Karpas-422 (cell line): ENCODE results near the gene CROCC. TPM values are rescaled to one million over a fixed set of nuclear protein-coding genes. Genes with fewer than 3 reads are reported as not detected.

ENCODE experiments used
- DNase-seq: peaks from one replicate; pipeline ENCODE4 v3.0.0-alpha.2; 2015
- H2AFZ ChIP-seq: fragments of 200-600 bp; sonication (generic); 2 replicates; pipeline ENCODE4 v1.6.1; 2014; ENCODE audit warnings: antibody characterized with exemption, low read length, mixed read lengths
- H3K27ac ChIP-seq: fragments of 200-600 bp; sonication (generic); 2 replicates; pipeline ENCODE4 v1.5.1; 2014; ENCODE audit warnings: mild to moderate bottlenecking, low read length, moderate library complexity
- H3K27me3 ChIP-seq: fragments of 200-600 bp; sonication (generic); 2 replicates; pipeline ENCODE4 v1.6.1; 2014; ENCODE audit warnings: low read length, mixed read lengths
- H3K36me3 ChIP-seq: fragments of 200-600 bp; sonication (generic); 2 replicates; pipeline ENCODE4 v1.6.1; 2014; ENCODE audit warnings: low read length, mixed read lengths; ENCODE audit not compliant: insufficient read depth
- H3K4me1 ChIP-seq: fragments of 200-600 bp; sonication (generic); 2 replicates; pipeline ENCODE4 v1.6.1; 2014; ENCODE audit warnings: mild to moderate bottlenecking, low read length, mixed read lengths
- H3K4me2 ChIP-seq: fragments of 200-600 bp; sonication (generic); 2 replicates; pipeline ENCODE4 v1.6.1; 2014; ENCODE audit warnings: low read length, low read depth, mild to moderate bottlenecking; ENCODE audit not compliant: poor library complexity, severe bottlenecking
- H3K4me3 ChIP-seq: fragments of 200-600 bp; sonication (generic); 2 replicates; pipeline ENCODE4 v1.5.1; 2014; ENCODE audit warnings: mild to moderate bottlenecking, antibody characterized with exemption, low read length, mixed read lengths
- H3K79me2 ChIP-seq: fragments of 200-600 bp; sonication (generic); 2 replicates; pipeline ENCODE4 v1.6.1; 2014; ENCODE audit warnings: mild to moderate bottlenecking, low read length, mixed read lengths
- H3K9ac ChIP-seq: fragments of 200-600 bp; sonication (generic); 2 replicates; pipeline ENCODE4 v1.6.0; 2014; ENCODE audit warnings: low read length
- H3K9me2 ChIP-seq: fragments of 200-600 bp; sonication (generic), shearing (Covaris generic); replicated peaks from 2 replicates; pipeline ENCODE4 v1.6.0; 2014; ENCODE audit warnings: mild to moderate bottlenecking, low read length, moderate library complexity; ENCODE audit not compliant: insufficient read depth
- H3K9me3 ChIP-seq: fragments of 300-700, 200-600 bp; sonication (generic); 2 replicates; pipeline ENCODE4 v1.6.1; 2014; ENCODE audit warnings: low read length, mixed read lengths
- H4K20me1 ChIP-seq: fragments of 200-600 bp; sonication (generic); 2 replicates; pipeline ENCODE4 v1.6.1; 2014; ENCODE audit warnings: mild to moderate bottlenecking, antibody characterized with exemption, low read length, low read depth; ENCODE audit not compliant: insufficient read depth
- total RNA-seq: library from RNA; depleted of rRNA; stranded (reverse); fragments of >200 nt; shearing (Covaris generic); gene quantifications from 2 replicates; pipeline ENCODE4 v1.2.3, GENCODE V29; 2014; ENCODE audit warnings: low replicate concordance

CROCC gene
- total RNA-seq, 1 experiment from 2014 or later: 12.1 TPM

- Histone ChIP-seq H3K9me3 (no peaks in the 10 kb centered on the region), H3K9ac (no peak overlapping the region), H3K4me1 (peaks cover 22% of the 10 kb centered on the region), H3K9me2 (no peaks in the 10 kb centered on the region), H3K27me3 (no peaks in the 10 kb centered on the region), H2AFZ (no peak overlapping the region), H4K20me1 (peaks cover 15% of the 10 kb centered on the region; the same call in 1 of the 2 replicates), H3K27ac (no peak overlapping the region), H3K79me2 (no peaks in the 10 kb centered on the region), H3K4me2 (no peak overlapping the region), H3K4me3 (no peak overlapping the region), H3K36me3 (no peaks in the 10 kb centered on the region; the same call in 1 of the 2 replicates)
- DNase-seq: no peak
Observed at GRCh38 chr1:17013491-17014320, 92.0 kb downstream of the CROCC start.

- no peaks in the 10 kb centered on the region for H3K27me3 ChIP-seq
- peaks cover 10% of the 10 kb centered on the region; the same call in 1 of the 2 replicates for H4K20me1 ChIP-seq
- H3K9ac ChIP-seq: no peak overlapping the region
- no peak overlapping the region for H3K4me2 ChIP-seq
- peaks cover 3% of the 10 kb centered on the region; the same call in 1 of the 2 replicates for H3K36me3 ChIP-seq
- H3K9me3 ChIP-seq: no peaks in the 10 kb centered on the region
- no peak overlapping the region for H3K4me3 ChIP-seq
- no peaks in the 10 kb centered on the region for H3K9me2 ChIP-seq
- peaks cover 18% of the 10 kb centered on the region for H3K4me1 ChIP-seq
- H3K79me2 ChIP-seq: no peaks in the 10 kb centered on the region
- no peak overlapping the region for H3K27ac ChIP-seq
- DNase-seq: no peak
- no peak overlapping the region for H2AFZ ChIP-seq
Observed at GRCh38 chr1:17014671-17015567, 93.2 kb downstream of the CROCC start.

GRCh38 chr1:17016317-17016661 is 94.6 kb downstream of the CROCC start:
- H3K9me3 ChIP-seq: no peaks in the 10 kb centered on the region
- H3K9ac ChIP-seq: no peak overlapping the region
- H3K36me3 ChIP-seq: peaks cover 15% of the 10 kb centered on the region; the same call in 1 of the 2 replicates
- no peak overlapping the region for H3K4me3 ChIP-seq
- no peaks in the 10 kb centered on the region for H3K79me2 ChIP-seq
- peaks cover 6% of the 10 kb centered on the region for H3K4me1 ChIP-seq
- H2AFZ ChIP-seq: no peak overlapping the region
- no peak for DNase-seq
- H3K4me2 ChIP-seq: no peak overlapping the region
- no peaks in the 10 kb centered on the region for H3K9me2 ChIP-seq
- H3K27ac ChIP-seq: no peak overlapping the region
- no peaks in the 10 kb centered on the region; the same call in 1 of the 2 replicates for H4K20me1 ChIP-seq
- no peaks in the 10 kb centered on the region for H3K27me3 ChIP-seq

DNA sequence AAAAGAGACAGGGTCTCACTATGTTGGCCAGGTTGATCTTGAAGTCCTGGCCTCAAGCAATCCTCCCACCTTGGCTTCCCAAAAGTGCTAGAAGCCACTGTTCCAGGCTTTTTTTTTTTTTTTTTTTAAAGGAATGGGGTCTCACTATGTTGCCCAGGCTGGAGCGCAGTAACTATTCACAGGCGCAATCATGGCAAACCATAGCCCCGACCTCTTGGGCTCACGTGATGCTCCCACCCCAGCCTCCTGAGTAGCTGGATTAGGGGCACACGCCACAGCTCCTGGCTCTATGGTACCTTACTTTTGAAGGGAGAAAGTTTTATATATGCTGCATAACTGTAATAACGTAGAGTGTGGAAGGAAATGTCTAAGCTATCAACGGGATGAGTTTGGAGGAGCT is 95.7 kb downstream of the CROCC start:
- H2AFZ ChIP-seq: no peak overlapping the region
- peaks cover 22% of the 10 kb centered on the region for H3K36me3 ChIP-seq
- peaks cover under 1% of the 10 kb centered on the region; the same call in 1 of the 2 replicates for H3K4me1 ChIP-seq
- no peaks in the 10 kb centered on the region for H3K79me2 ChIP-seq
- no peaks in the 10 kb centered on the region; the same call in 1 of the 2 replicates for H4K20me1 ChIP-seq
- no peak overlapping the region for H3K4me3 ChIP-seq
- H3K27me3 ChIP-seq: no peaks in the 10 kb centered on the region
- no peaks in the 10 kb centered on the region for H3K9me2 ChIP-seq
- H3K4me2 ChIP-seq: no peak overlapping the region
- H3K27ac ChIP-seq: no peak overlapping the region
- H3K9ac ChIP-seq: no peak overlapping the region
- no peaks in the 10 kb centered on the region for H3K9me3 ChIP-seq
- DNase-seq: no peak

GRCh38 chr1:17018849-17019248 is 97.1 kb downstream of the CROCC start:
- DNase-seq: no peak

GRCh38 chr1:17020502-17020901 is 98.8 kb downstream of the CROCC start:
- H3K36me3 ChIP-seq: peaks cover 46% of the 10 kb centered on the region
- H3K27ac ChIP-seq: no peak overlapping the region

More at GRCh38 chr1:17018849-17019248, 97.1 kb downstream of the CROCC start:
- no peaks in the 10 kb centered on the region; the same call in 1 of the 2 replicates for H4K20me1 ChIP-seq
- no peaks in the 10 kb centered on the region for H3K9me2 ChIP-seq
- H3K4me3 ChIP-seq: no peak overlapping the region
- no peak overlapping the region for H2AFZ ChIP-seq
- no peak overlapping the region for H3K9ac ChIP-seq
- H3K79me2 ChIP-seq: no peaks in the 10 kb centered on the region
- peaks cover 34% of the 10 kb centered on the region for H3K36me3 ChIP-seq
- no peak overlapping the region for H3K27ac ChIP-seq
- H3K27me3 ChIP-seq: no peaks in the 10 kb centered on the region
- H3K4me2 ChIP-seq: no peak overlapping the region
- H3K4me1 ChIP-seq: no peaks in the 10 kb centered on the region
- no peaks in the 10 kb centered on the region for H3K9me3 ChIP-seq

GRCh38 chr1:17021896-17022295 is 100.2 kb downstream of the CROCC start:
- peaks cover 52% of the 10 kb centered on the region for H3K36me3 ChIP-seq

More at GRCh38 chr1:17020502-17020901, 98.8 kb downstream of the CROCC start:
- Histone ChIP-seq H3K9ac (no peak overlapping the region), H4K20me1 (no peaks in the 10 kb centered on the region; the same call in 1 of the 2 replicates), H3K4me2 (no peak overlapping the region), H3K9me3 (no peaks in the 10 kb centered on the region), H3K4me3 (no peak overlapping the region), H3K79me2 (no peaks in the 10 kb centered on the region), H3K4me1 (no peaks in the 10 kb centered on the region), H3K9me2 (no peaks in the 10 kb centered on the region), H3K27me3 (no peaks in the 10 kb centered on the region), H2AFZ (no peak overlapping the region)
- DNase-seq: no peak

More at GRCh38 chr1:17021896-17022295, 100.2 kb downstream of the CROCC start:
- no peak overlapping the region for H3K4me2 ChIP-seq
- H3K79me2 ChIP-seq: no peaks in the 10 kb centered on the region
- no peak overlapping the region for H3K27ac ChIP-seq
- H3K27me3 ChIP-seq: no peaks in the 10 kb centered on the region
- no peak overlapping the region for H3K9ac ChIP-seq
- H3K9me2 ChIP-seq: no peaks in the 10 kb centered on the region
- H2AFZ ChIP-seq: no peak overlapping the region
- H3K9me3 ChIP-seq: no peaks in the 10 kb centered on the region
- H4K20me1 ChIP-seq: no peaks in the 10 kb centered on the region; the same call in 1 of the 2 replicates
- H3K4me3 ChIP-seq: no peak overlapping the region
- no peak for DNase-seq
- no peaks in the 10 kb centered on the region for H3K4me1 ChIP-seq
